Measurements from ENCODE around the gene UBE3D. TPM values are rescaled to one million over a fixed set of nuclear protein-coding genes. Genes with fewer than 3 reads are reported as not detected.
A peak's percentile ranks its signal among the peaks of the same experiment; 100 is the strongest.
"Not testable (repeated sequence)": the region's sequence is repeated elsewhere in the genome, so short reads cannot be mapped to it uniquely, and the experiment has no call there.

Gene UBE3D
- total and polyA plus RNA-seq, 4 donors: 2.8 to 21.2 (median 6.5) TPM

DNA sequence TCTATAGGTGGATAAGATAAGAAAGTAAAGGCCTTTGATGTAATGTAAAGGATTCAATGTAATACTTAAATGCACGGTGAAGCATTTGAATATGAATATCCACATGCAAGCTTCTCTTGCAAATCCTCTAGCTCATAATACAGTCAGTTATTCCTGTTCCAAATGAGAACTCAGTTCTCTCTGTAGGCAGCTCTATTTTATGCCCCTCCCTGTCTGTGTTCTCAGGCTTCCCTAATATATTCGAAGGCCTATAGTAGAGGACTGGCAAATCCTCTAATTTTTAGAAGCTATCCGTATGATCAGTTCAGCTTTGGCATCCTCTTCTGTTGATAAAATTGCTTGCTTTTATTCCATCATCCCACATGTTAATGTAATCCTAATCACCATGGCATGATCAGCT, 200.2 kb downstream of the UBE3D start:
- TF ChIP-seq, protein P1, sequence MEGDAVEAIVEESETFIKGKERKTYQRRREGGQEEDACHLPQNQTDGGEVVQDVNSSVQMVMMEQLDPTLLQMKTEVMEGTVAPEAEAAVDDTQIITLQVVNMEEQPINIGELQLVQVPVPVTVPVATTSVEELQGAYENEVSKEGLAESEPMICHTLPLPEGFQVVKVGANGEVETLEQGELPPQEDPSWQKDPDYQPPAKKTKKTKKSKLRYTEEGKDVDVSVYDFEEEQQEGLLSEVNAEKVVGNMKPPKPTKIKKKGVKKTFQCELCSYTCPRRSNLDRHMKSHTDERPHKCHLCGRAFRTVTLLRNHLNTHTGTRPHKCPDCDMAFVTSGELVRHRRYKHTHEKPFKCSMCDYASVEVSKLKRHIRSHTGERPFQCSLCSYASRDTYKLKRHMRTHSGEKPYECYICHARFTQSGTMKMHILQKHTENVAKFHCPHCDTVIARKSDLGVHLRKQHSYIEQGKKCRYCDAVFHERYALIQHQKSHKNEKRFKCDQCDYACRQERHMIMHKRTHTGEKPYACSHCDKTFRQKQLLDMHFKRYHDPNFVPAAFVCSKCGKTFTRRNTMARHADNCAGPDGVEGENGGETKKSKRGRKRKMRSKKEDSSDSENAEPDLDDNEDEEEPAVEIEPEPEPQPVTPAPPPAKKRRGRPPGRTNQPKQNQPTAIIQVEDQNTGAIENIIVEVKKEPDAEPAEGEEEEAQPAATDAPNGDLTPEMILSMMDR (IDR thresholded peaks at IDR 0.05; ENCODE audit: control extremely low read depth, extremely low read depth): no peak
- Histone ChIP-seq H3K27me3 (ENCODE audit: control insufficient read depth in 3 of 3, insufficient read depth in 3 of 3, low read length in 2 of 3) (no peaks in the 10 kb centered on the region), H3K4me3 (no peak overlapping the region), H3K9ac (ENCODE audit: insufficient read depth in 1 of 2, low read length in 2 of 2) (no peak overlapping the region), H3K9me3 (ENCODE audit: control insufficient read depth in 4 of 4, insufficient read depth in 3 of 4, low read length in 3 of 4) (peaks cover 0 to 3% (median 0%) of the 10 kb centered on the region in 4 donors), H3K27ac (ENCODE audit: low read depth in 1 of 2, low read length in 1 of 2) (no peak overlapping the region), H3K36me3 (ENCODE audit: control insufficient read depth in 4 of 4, insufficient read depth in 4 of 4, low read length in 4 of 4) (no peaks in the 10 kb centered on the region), H3K4me1 (ENCODE audit: control insufficient read depth in 5 of 5, insufficient read depth in 5 of 5, low read length in 5 of 5) (no peaks in the 10 kb centered on the region)
- ATAC-seq (ENCODE audit: insufficient read depth, low FRiP score): no peak
- DNase-seq: no peak
- WGBS, 2 donors: 84 to 88% methylated on average over 3 of the region's 3 CpGs

DNA sequence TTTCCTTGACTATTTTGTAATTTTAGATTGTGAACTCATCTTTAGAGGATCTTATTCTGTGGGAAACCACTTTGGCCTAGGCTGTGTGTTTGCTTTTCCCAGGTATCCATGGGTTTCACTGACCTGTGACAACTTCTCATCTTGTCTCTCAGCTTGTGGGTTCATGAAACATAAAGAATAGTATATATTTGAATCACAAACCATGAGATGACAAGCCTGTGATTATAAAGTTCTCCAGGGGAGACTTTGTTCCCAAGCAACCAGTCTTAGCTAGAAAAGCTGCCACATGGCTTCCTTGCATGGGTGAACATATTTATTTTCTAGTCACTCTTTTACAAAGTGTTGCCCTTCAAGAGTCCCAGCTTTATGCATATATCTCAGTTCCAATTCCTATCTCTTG, 201.9 kb downstream of the UBE3D start:
- TF ChIP-seq, protein P1 (IDR thresholded peaks at IDR 0.05; ENCODE audit: control extremely low read depth, extremely low read depth): no peak
- ATAC-seq (ENCODE audit: insufficient read depth, low FRiP score) (no peak), DNase-seq (no peak)
- H3K9me3 ChIP-seq (ENCODE audit: control insufficient read depth in 4 of 4, insufficient read depth in 3 of 4, low read length in 3 of 4): peaks cover 0 to 3% (median 0%) of the 10 kb centered on the region in 4 donors
- no peaks in the 10 kb centered on the region for H3K27me3 ChIP-seq (ENCODE audit: control insufficient read depth in 3 of 3, insufficient read depth in 3 of 3, low read length in 2 of 3)
- no peaks in the 10 kb centered on the region for H3K36me3 ChIP-seq (ENCODE audit: control insufficient read depth in 4 of 4, insufficient read depth in 4 of 4, low read length in 4 of 4)
- H3K4me1 ChIP-seq (ENCODE audit: control insufficient read depth in 5 of 5, insufficient read depth in 5 of 5, low read length in 5 of 5): no peaks in the 10 kb centered on the region
- no peak overlapping the region for H3K4me3 ChIP-seq
- H3K9ac ChIP-seq (ENCODE audit: insufficient read depth in 1 of 2, low read length in 2 of 2): no peak overlapping the region
- no peak overlapping the region for H3K27ac ChIP-seq (ENCODE audit: low read depth in 1 of 2, low read length in 1 of 2)

DNA sequence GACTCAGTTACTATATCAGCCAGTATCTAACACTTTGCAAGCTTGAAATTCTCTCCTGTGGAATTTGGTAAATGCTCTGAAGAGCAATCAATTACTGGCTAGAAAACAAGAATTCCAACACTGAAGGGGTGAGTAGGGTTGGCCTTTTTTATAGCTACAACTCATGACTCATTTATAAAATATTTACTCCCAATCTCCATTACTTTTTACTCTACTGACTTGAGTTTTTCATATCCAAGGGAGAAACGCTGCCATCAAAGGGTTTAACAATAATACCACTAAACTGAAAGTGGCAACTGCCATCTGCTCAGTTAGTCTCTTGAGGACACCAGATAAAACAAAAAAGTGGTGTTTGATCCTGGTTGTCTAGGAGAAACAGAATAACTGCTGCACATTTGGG, 203.1 kb downstream of the UBE3D start:
- peaks cover 0 to 1% (median 0%) of the 10 kb centered on the region in 4 donors for H3K9me3 ChIP-seq (ENCODE audit: control insufficient read depth in 4 of 4, insufficient read depth in 3 of 4, low read length in 3 of 4)
- H3K4me1 ChIP-seq (ENCODE audit: control insufficient read depth in 5 of 5, insufficient read depth in 5 of 5, low read length in 5 of 5): no peaks in the 10 kb centered on the region
- WGBS, 2 donors: 41 to 64% methylated on average over 1 of the region's 1 CpG
- no peaks in the 10 kb centered on the region for H3K27me3 ChIP-seq (ENCODE audit: control insufficient read depth in 3 of 3, insufficient read depth in 3 of 3, low read length in 2 of 3)
- H3K36me3 ChIP-seq (ENCODE audit: control insufficient read depth in 4 of 4, insufficient read depth in 4 of 4, low read length in 4 of 4): no peaks in the 10 kb centered on the region
- TF ChIP-seq, protein P1 (IDR thresholded peaks at IDR 0.05; ENCODE audit: control extremely low read depth, extremely low read depth): no peak
- DNase-seq (peak in 1 of 3 donors; percentile 6), ATAC-seq (ENCODE audit: insufficient read depth, low FRiP score) (peak; percentile 53)
- no peak overlapping the region for H3K4me3 ChIP-seq
- H3K9ac ChIP-seq (ENCODE audit: insufficient read depth in 1 of 2, low read length in 2 of 2): no peak overlapping the region
- no peak overlapping the region for H3K27ac ChIP-seq (ENCODE audit: low read depth in 1 of 2, low read length in 1 of 2)

DNA sequence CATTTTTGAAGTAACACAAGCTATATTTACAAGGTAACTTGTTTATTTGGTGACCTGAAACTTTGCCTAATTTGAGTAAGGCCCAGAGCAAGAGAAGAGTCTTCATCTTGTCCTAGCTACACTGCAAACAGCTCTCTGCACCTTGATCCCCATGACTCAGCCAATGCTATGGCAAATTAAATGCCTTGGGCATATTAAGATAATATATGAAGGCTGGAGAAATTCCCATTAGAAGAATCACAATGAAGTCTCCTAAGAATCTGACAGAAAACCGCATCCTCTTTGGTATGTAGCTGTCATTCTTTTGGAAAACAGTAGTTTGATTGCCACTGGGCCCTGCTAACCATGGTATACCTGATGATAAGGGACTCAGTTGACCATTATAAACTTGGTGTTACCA, 204.5 kb downstream of the UBE3D start:
- Histone ChIP-seq H3K9ac (ENCODE audit: insufficient read depth in 1 of 2, low read length in 2 of 2) (no peak overlapping the region), H3K27ac (ENCODE audit: low read depth in 1 of 2, low read length in 1 of 2) (no peak overlapping the region), H3K4me3 (no peak overlapping the region), H3K4me1 (ENCODE audit: control insufficient read depth in 5 of 5, insufficient read depth in 5 of 5, low read length in 5 of 5) (no peaks in the 10 kb centered on the region), H3K36me3 (ENCODE audit: control insufficient read depth in 4 of 4, insufficient read depth in 4 of 4, low read length in 4 of 4) (no peaks in the 10 kb centered on the region), H3K9me3 (ENCODE audit: control insufficient read depth in 4 of 4, insufficient read depth in 3 of 4, low read length in 3 of 4) (peaks cover 0 to 1% (median 0%) of the 10 kb centered on the region in 4 donors), H3K27me3 (ENCODE audit: control insufficient read depth in 3 of 3, insufficient read depth in 3 of 3, low read length in 2 of 3) (no peaks in the 10 kb centered on the region)
- TF ChIP-seq, protein P1 (IDR thresholded peaks at IDR 0.05; ENCODE audit: control extremely low read depth, extremely low read depth): no peak
- no peak for ATAC-seq (ENCODE audit: insufficient read depth, low FRiP score)
- DNase-seq: no peak
- WGBS, 2 donors: 79 to 88% methylated on average over 1 of the region's 1 CpG

DNA sequence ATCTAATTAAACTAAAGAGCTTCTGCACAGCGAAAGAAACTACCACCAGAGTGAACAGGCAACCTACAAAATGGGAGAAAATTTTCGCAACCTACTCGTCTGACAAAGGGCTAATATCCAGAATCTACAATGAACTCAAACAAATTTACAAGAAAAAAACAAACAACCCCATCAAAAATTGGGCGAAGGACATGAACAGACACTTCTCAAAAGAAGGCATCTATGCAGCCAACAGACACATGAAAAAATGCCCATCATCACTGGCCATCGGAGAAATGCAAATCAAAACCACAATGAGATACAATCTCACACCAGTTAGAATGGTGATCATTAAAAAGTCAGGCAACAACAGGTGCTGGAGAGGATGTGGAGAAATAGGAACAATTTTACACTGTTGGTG, 209.6 kb downstream of the UBE3D start:
- not testable (repeated sequence) for H3K4me1 ChIP-seq (ENCODE audit: control insufficient read depth in 5 of 5, insufficient read depth in 5 of 5, low read length in 5 of 5); ATAC-seq (ENCODE audit: insufficient read depth, low FRiP score); H3K9me3 ChIP-seq (ENCODE audit: control insufficient read depth in 4 of 4, insufficient read depth in 3 of 4, low read length in 3 of 4); H3K9ac ChIP-seq (ENCODE audit: insufficient read depth in 1 of 2, low read length in 2 of 2); DNase-seq; H3K27ac ChIP-seq (ENCODE audit: low read depth in 1 of 2, low read length in 1 of 2); H3K36me3 ChIP-seq (ENCODE audit: control insufficient read depth in 4 of 4, insufficient read depth in 4 of 4, low read length in 4 of 4); H3K4me3 ChIP-seq; H3K27me3 ChIP-seq (ENCODE audit: control insufficient read depth in 3 of 3, insufficient read depth in 3 of 3, low read length in 2 of 3)
- WGBS, 2 donors: 92 to 93% methylated on average over 5 of the region's 5 CpGs

DNA sequence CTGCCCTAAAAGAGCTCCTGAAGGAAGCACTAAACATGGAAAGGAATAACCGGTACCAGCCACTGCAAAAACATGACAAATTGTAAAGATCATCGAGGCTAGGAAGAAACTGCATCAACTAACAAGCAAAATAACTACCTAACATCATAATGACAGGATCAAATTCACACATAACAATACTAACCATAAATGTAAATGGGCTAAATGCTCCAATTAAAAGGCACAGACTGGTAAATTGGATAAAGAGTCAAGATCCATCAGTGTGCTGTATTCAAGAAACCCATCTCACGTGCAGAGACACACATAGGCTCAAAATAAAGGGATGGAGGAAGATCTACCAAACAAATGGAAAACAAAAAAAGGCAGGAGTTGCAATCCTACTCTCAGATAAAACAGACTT, 212.7 kb downstream of the UBE3D start:
- not testable (repeated sequence) for ATAC-seq (ENCODE audit: insufficient read depth, low FRiP score)

More for the DNA sequence above, 212.7 kb downstream of the UBE3D start:
- 78 to 87% methylated on average over 3 of the region's 3 CpGs for WGBS, 2 donors
- not testable (repeated sequence) for H3K4me3 ChIP-seq; H3K27ac ChIP-seq (ENCODE audit: low read depth in 1 of 2, low read length in 1 of 2); DNase-seq; H3K36me3 ChIP-seq (ENCODE audit: control insufficient read depth in 4 of 4, insufficient read depth in 4 of 4, low read length in 4 of 4); H3K4me1 ChIP-seq (ENCODE audit: control insufficient read depth in 5 of 5, insufficient read depth in 5 of 5, low read length in 5 of 5); H3K9ac ChIP-seq (ENCODE audit: insufficient read depth in 1 of 2, low read length in 2 of 2); H3K9me3 ChIP-seq (ENCODE audit: control insufficient read depth in 4 of 4, insufficient read depth in 3 of 4, low read length in 3 of 4); H3K27me3 ChIP-seq (ENCODE audit: control insufficient read depth in 3 of 3, insufficient read depth in 3 of 3, low read length in 2 of 3)

Data from lung (tissue), 12 donors.